Omental fat pad (tissue), 4 donors: ENCODE data around the gene SAMD8. TPM values are rescaled to one million over a fixed set of nuclear protein-coding genes. Genes with fewer than 3 reads are reported as not detected.
"Not testable (repeated sequence)": the region's sequence is repeated elsewhere in the genome, so short reads cannot be mapped to it uniquely, and the experiment has no call there.

Experiments used
- ATAC-seq: fragments of 150-250 bp; one replicate; pipeline ENCODE4 v1.9.1; 2016; ENCODE audit warnings: mild to moderate bottlenecking, moderate library complexity; ENCODE audit not compliant: low FRiP score
- DNase-seq: peaks from one replicate; pipeline ENCODE4 v3.0.0-alpha.2; 2019; ENCODE audit warnings: low spot score
- total RNA-seq, 4 donors: library from RNA; depleted of rRNA; stranded (reverse); fragments of >200 nt; gene quantifications; one replicate each; pipeline ENCODE4 v1.1.0, GENCODE V29; 2016
- TF ChIP-seq, protein P1 (sequence below), 3 donors: fragments of 450-650 bp; IDR thresholded peaks; one replicate each; pipeline ENCODE4 v1.5.1; 2016 to 2017; ENCODE audit warnings: antibody characterized with exemption in 3 of 3, mild to moderate bottlenecking in 3 of 3, moderate library complexity in 2 of 3

Gene SAMD8
- total RNA-seq, 4 donors from 2014 or later, result 38.9 to 54.2 (median 43.7) TPM

DNA sequence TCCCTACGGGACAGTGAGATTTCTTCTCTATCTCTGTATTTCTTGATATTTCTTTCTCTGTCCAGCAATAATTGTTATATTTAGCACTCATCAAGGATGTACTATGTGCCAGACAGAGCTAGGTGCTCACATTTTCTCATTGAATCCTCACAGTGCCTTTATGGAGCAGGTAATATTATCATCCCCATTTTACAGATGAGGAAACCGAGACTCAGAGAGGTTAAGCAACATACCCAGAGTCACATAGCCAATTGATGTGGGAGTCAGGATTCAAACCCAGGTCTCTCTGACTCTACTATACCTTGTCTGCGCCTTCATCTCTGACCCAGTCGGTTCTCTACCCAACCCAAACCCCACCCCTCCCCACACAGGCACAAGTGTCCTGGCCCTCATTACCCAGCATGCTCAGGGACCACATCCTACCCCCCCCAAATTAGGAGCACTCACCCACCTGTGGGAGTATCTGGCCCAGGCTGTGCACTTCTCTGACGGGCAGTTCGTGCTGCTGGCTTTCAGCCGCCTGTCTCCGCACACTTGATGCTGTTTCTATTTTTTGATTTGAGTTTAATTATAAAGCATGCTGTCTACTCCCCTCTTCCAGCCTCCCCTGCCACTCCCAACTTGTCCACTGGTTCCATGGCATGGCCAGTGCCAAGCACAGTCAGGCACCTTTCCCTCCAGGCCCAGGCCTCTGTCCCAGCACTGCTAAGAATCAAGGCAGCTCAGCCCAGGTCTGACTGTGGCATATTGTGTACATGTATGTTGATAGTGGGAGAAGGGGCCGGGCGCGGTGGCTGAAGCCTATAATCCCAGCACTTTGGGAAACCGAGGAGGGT is 9.8 kb upstream of the SAMD8 start:
- TF ChIP-seq, protein P1, sequence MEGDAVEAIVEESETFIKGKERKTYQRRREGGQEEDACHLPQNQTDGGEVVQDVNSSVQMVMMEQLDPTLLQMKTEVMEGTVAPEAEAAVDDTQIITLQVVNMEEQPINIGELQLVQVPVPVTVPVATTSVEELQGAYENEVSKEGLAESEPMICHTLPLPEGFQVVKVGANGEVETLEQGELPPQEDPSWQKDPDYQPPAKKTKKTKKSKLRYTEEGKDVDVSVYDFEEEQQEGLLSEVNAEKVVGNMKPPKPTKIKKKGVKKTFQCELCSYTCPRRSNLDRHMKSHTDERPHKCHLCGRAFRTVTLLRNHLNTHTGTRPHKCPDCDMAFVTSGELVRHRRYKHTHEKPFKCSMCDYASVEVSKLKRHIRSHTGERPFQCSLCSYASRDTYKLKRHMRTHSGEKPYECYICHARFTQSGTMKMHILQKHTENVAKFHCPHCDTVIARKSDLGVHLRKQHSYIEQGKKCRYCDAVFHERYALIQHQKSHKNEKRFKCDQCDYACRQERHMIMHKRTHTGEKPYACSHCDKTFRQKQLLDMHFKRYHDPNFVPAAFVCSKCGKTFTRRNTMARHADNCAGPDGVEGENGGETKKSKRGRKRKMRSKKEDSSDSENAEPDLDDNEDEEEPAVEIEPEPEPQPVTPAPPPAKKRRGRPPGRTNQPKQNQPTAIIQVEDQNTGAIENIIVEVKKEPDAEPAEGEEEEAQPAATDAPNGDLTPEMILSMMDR (IDR thresholded peaks at IDR 0.05), result no peak
- DNase-seq (no peak), ATAC-seq (no peak)

DNA sequence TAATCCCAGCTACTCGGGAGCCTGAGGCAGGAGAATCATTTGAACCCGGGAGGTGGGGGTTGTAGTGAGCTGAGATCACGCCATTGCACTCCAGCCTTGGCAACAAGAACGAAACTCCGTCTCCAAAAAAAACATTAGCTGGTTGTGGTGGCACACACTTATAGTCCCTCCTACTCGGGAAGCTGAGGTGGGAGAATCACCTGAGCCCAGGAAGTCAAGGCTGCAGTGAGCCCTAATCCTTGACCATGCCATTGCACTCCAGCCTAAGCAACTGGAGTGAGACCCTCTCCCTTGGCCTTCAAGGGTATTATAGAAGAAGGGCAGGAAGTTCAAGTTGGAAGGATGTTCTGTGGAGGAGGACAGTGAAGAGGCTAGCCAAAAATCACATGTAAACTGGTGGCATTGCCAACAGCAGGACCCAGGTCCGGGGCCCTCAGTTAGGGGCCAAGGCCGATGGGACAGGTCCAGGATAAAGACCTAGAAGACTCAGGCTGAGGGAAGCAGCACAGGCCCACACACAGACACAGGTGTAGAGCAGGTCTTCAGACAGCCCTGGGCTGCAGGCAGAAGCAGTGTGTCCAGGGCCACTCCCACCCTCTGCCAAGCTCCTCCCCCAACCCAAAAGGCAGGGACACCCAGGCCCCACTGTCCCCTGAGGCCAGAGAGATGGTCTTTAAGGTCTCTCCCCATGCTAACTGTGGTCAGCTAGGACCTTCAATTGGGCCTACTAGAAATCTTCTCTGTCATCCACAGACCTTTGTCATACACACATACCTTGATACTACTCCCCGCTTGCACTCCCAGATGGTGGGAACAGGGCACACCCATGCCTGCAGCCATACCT is 8.4 kb upstream of the SAMD8 start:
- ATAC-seq (no peak), DNase-seq (no peak)
- TF ChIP-seq, protein P1 (IDR thresholded peaks at IDR 0.05), result no peak

DNA sequence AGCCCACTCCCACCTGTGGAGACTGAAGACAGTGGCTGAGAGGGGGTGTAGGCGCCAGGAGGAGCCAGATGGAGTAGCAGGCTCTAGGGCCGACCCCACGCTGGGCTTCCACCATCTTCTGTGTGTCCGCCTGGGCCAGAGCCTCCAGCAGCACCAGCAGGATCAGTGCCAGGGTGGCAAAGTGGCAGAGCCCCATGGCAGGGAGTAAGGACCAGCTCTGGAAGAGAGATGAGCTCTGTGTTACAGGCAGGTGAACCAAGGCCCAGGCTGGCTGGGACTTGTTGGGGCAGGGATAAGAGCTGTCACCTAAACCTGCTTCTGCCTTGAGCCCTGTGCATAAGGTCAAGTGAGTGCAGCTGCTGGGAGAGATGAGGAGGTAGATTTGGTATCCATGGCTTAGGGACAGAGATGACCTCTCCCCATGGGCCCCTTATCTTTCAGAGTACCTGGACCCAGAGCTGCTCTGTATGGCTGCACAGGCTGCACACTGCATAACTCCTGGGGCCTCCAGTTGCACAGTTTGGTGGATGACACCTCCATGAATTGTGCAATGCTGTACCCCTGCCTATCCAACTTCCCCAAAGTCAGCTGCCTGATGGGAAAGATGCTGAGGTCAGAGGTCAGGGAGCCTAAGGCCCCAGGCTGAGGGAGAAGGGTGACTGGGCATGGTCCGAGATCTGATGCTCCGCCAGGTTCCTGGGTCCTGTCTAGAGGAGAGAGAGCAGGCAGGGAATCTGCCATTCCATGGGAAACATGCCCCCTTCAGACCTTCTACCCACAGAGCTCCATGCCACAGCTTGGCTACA is 7.4 kb upstream of the SAMD8 start:
- TF ChIP-seq, protein P1 (IDR thresholded peaks at IDR 0.05), result no peak
- DNase-seq (no peak), ATAC-seq (no peak)

DNA sequence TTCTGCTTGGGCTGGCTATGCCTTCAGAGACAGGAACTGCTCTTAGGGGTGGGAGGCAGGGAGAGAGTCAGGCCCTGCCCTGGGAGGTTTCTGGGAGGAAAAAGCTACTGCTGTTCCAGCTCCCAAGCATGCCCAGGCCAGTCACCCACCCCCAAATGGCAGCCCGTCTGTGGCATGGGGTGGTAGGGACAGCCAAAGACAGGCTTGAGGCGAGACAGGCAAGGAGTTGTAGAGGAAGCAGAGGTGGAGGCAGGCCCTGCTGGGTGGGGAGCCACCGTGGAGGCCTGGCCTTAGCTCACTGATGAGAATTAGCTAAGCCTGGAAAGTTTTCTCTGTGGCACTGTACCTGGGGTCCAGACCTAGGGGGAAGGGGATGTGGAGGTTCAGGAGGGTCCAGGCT is 6.6 kb upstream of the SAMD8 start:
- TF ChIP-seq, protein P1 (IDR thresholded peaks at IDR 0.05), result no peak
- no peak for DNase-seq
- no peak for ATAC-seq

DNA sequence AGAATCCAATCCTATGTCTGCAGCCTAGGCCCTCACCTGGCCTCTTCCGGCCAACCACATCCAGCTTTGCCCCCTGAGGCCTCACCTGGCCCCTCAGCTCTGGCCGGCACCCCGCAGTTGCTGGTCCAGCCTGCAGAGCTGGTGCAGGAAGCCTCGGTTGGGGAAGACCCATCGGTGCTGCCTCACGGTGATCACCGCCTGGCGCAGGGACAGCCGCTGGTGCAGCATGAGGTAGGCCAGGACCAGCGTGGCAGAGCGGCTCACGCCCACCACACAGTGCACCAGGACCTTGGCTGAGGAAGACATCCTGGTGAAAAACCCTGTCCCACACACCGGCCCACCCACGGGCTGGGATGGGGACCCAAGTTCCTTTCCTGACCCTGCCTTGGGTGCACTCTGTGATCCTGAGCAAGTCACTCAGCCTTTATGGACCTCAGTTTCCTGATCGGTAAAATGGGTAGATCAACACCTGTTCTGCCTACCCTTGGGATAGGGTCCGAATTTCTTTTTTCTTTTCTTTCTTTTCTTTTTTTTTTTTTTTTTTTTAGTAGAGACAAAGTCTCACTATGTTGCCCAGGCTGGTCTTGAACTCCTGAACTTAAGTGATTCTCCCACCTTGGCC is 5.8 kb upstream of the SAMD8 start:
- TF ChIP-seq, protein P1 (IDR thresholded peaks at IDR 0.05), result no peak
- no peak for DNase-seq
- no peak for ATAC-seq

DNA sequence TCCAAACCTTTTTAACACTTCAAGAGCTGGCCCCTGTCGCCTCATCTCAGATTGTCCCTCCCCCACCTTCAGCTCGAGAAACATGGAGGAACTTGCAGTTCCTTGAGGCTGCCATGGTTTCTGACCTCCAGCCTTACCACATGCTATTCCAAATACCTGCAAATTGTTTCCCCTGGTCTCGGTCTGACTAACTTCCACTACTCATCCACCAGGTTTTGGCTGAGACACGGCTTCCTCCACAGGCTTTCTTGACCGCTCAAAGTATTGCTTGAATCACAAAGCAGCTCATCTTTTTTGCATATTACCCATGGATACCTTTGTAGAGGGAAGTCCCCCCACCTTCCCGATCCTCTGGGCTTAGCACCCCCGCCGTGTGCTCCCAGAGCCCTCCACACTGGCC is 5.2 kb upstream of the SAMD8 start:
- DNase-seq (no peak), ATAC-seq (no peak)
- TF ChIP-seq, protein P1 (IDR thresholded peaks at IDR 0.05), result no peak

DNA sequence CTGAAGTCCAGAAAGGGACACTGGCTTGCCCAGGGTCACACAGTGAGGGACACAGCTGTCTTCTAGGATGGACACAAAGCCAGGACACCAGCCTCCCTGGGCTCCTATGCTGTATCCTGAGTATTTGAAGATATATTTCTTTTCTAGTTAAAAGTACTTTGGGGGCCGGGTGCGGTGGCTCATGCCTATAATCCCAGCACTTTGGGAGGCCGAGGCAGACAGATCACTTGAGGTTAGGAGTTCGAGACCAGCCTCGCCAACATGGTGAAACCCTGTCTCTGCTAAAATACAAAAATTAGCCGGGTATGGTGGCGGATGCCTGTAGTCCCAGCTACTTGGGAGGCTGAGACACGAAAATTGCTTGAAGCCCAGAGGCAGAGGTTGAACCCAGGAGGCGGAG is 4.6 kb upstream of the SAMD8 start:
- DNase-seq, ATAC-seq: not testable (repeated sequence)
